ENCODE results near the gene PIGX.
"Not testable (repeated sequence)": the region's sequence is repeated elsewhere in the genome, so short reads cannot be mapped to it uniquely, and the experiment has no call there.

Gene PIGX

GRCh38 chr3:196726788-196727675, 14.9 kb downstream of the PIGX start:
- no peak for TF ChIP-seq ZNF274 (IDR thresholded peaks at IDR 0.05; ENCODE audit: low read depth, low read length)
- H3K4me3 ChIP-seq (ENCODE audit: low read length), result no peak overlapping the region

GRCh38 chr3:196735751-196736150, 23.6 kb downstream of the PIGX start:
- H3K4me3 ChIP-seq (ENCODE audit: low read length), result no peak overlapping the region
- no peak for TF ChIP-seq ZNF274 (IDR thresholded peaks at IDR 0.05; ENCODE audit: low read depth, low read length)

- TF ChIP-seq ZNF274 (IDR thresholded peaks at IDR 0.05; ENCODE audit: low read depth, low read length), result no peak
- H3K4me3 ChIP-seq (ENCODE audit: low read length), result no peak overlapping the region
These were observed 24.6 kb downstream of the PIGX start for GRCh38 chr3:196736670-196737374.

GRCh38 chr3:196737655-196738054, 25.5 kb downstream of the PIGX start:
- no peak overlapping the region for H3K4me3 ChIP-seq (ENCODE audit: low read length)
- TF ChIP-seq ZNF274 (IDR thresholded peaks at IDR 0.05; ENCODE audit: low read depth, low read length), result no peak

- peak within 1 kb of the TSS; percentile 75 for H3K4me3 ChIP-seq (ENCODE audit: low read length)
- no peak for TF ChIP-seq ZNF274 (IDR thresholded peaks at IDR 0.05; ENCODE audit: low read depth, low read length)
These were observed 27.7 kb downstream of the PIGX start, which contains the start of gene PAK2 for GRCh38 chr3:196739671-196740480. Gene PAK2 (plus strand): TSS chr3:196739857. CDS start chr3:196782647, 42,790 bp downstream.

- peak overlapping the region; percentile 75 for H3K4me3 ChIP-seq (ENCODE audit: low read length)
- TF ChIP-seq ZNF274 (IDR thresholded peaks at IDR 0.05; ENCODE audit: low read depth, low read length), result no peak
These were observed 28.5 kb downstream of the PIGX start for GRCh38 chr3:196740481-196741248.

- TF ChIP-seq ZNF274 (IDR thresholded peaks at IDR 0.05; ENCODE audit: low read depth, low read length), result no peak
- peak overlapping the region; percentile 75; the same call in 1 of the 2 replicates for H3K4me3 ChIP-seq (ENCODE audit: low read length)
These were observed 29.2 kb downstream of the PIGX start for GRCh38 chr3:196741249-196741889.

- H3K4me3 ChIP-seq (ENCODE audit: low read length), result not testable (repeated sequence)
These were observed 31.4 kb downstream of the PIGX start for GRCh38 chr3:196743569-196743968.

- no peak overlapping the region for H3K4me3 ChIP-seq (ENCODE audit: low read length)
- no peak for TF ChIP-seq ZNF274 (IDR thresholded peaks at IDR 0.05; ENCODE audit: low read depth, low read length)
These were observed 36.9 kb downstream of the PIGX start for GRCh38 chr3:196749125-196749524.

- TF ChIP-seq ZNF274 (IDR thresholded peaks at IDR 0.05; ENCODE audit: low read depth, low read length), result no peak
These were observed 41.0 kb downstream of the PIGX start for GRCh38 chr3:196753201-196753600.

GRCh38 chr3:196754091-196754981, 42.2 kb downstream of the PIGX start:
- no peak overlapping the region for H3K4me3 ChIP-seq (ENCODE audit: low read length)
- TF ChIP-seq ZNF274 (IDR thresholded peaks at IDR 0.05; ENCODE audit: low read depth, low read length), result no peak

More at GRCh38 chr3:196753201-196753600, 41.0 kb downstream of the PIGX start:
- H3K4me3 ChIP-seq (ENCODE audit: low read length), result no peak overlapping the region

GRCh38 chr3:196756732-196757131, 44.6 kb downstream of the PIGX start:
- no peak for TF ChIP-seq ZNF274 (IDR thresholded peaks at IDR 0.05; ENCODE audit: low read depth, low read length)
- no peak overlapping the region for H3K4me3 ChIP-seq (ENCODE audit: low read length)
